Measurements from ENCODE around the gene BCR. TPM values are rescaled to one million over a fixed set of nuclear protein-coding genes. Genes with fewer than 3 reads are reported as not detected.
"Not testable (repeated sequence)": the region's sequence is repeated elsewhere in the genome, so short reads cannot be mapped to it uniquely, and the experiment has no call there.

BCR gene
- total RNA-seq, 2 donors from 2014 or later: 55.5 to 57.5 TPM

GRCh38 chr22:23309261-23309660, 129.0 kb downstream of the BCR start:
- ATAC-seq; DNase-seq; intact Hi-C loops (cut with DNase I, micrococcal nuclease): not testable (repeated sequence)

GRCh38 chr22:23310443-23311097, 130.3 kb downstream of the BCR start:
- ATAC-seq: not testable (repeated sequence)

GRCh38 chr22:23311635-23312420, 131.5 kb downstream of the BCR start:
- DNase-seq: peak in 1 of 2 donors; percentile 5
- intact Hi-C loops (cut with DNase I, micrococcal nuclease): loop anchor here in 1 of 2 donors (10.0 kb wide), 1 partner anchor 73 kb away; no protein-coding TSS in a partner anchor
- not testable (repeated sequence) for ATAC-seq

More at GRCh38 chr22:23310443-23311097, 130.3 kb downstream of the BCR start:
- DNase-seq: peak in 1 of 2 donors; percentile 2
- intact Hi-C loops (cut with DNase I, micrococcal nuclease): loop anchor here in 1 of 2 donors (10.0 kb wide), 1 partner anchor 74 kb away; no protein-coding TSS in a partner anchor

- DNase-seq: no peak
- no peak for ATAC-seq
- intact Hi-C loops (cut with DNase I, micrococcal nuclease): loop anchor here in 1 of 2 donors (10.0 kb wide), 1 partner anchor 71 kb away; no protein-coding TSS in a partner anchor
Observed at GRCh38 chr22:23313791-23314567, 133.7 kb downstream of the BCR start.

- DNase-seq (peak in 1 of 2 donors; percentile 71), ATAC-seq (peak; percentile 59)
- intact Hi-C loops (cut with DNase I, micrococcal nuclease): loop anchor here in 1 of 2 donors (10.0 kb wide), 1 partner anchor 69 kb away; no protein-coding TSS in a partner anchor
Observed at GRCh38 chr22:23315341-23315917, 135.1 kb downstream of the BCR start.

- intact Hi-C loops (cut with DNase I, micrococcal nuclease): loop anchor here in 1 of 2 donors (10.0 kb wide), 1 partner anchor 68 kb away; no protein-coding TSS in a partner anchor
- not testable (repeated sequence) for DNase-seq, ATAC-seq
Observed at GRCh38 chr22:23316596-23316995, 136.3 kb downstream of the BCR start.

- ATAC-seq, DNase-seq: not testable (repeated sequence)
- intact Hi-C loops (cut with DNase I, micrococcal nuclease): loop anchor here in 1 of 2 donors (10.0 kb wide), 1 partner anchor 66 kb away; no protein-coding TSS in a partner anchor
Observed at GRCh38 chr22:23318316-23318715, 138.0 kb downstream of the BCR start.

- intact Hi-C loops (cut with DNase I, micrococcal nuclease); ATAC-seq; DNase-seq: not testable (repeated sequence)
Observed at GRCh38 chr22:23322497-23323080, 142.3 kb downstream of the BCR start.

- ATAC-seq; intact Hi-C loops (cut with DNase I, micrococcal nuclease); DNase-seq: not testable (repeated sequence)
Observed at GRCh38 chr22:23323960-23324688, 143.8 kb downstream of the BCR start.

- no peak for DNase-seq
- intact Hi-C loops (cut with DNase I, micrococcal nuclease): no loop called here
- no peak for ATAC-seq
Observed at GRCh38 chr22:23325183-23325582, 144.9 kb downstream of the BCR start.

- not testable (repeated sequence) for ATAC-seq
Observed at GRCh38 chr22:23333822-23334221, 153.5 kb downstream of the BCR start.

GRCh38 chr22:23337672-23338071, 157.4 kb downstream of the BCR start:
- DNase-seq; intact Hi-C loops (cut with DNase I, micrococcal nuclease); ATAC-seq: not testable (repeated sequence)

More at GRCh38 chr22:23333822-23334221, 153.5 kb downstream of the BCR start:
- DNase-seq; intact Hi-C loops (cut with DNase I, micrococcal nuclease): not testable (repeated sequence)

GRCh38 chr22:23341942-23342695, 161.8 kb downstream of the BCR start:
- ATAC-seq (peak; percentile 90), DNase-seq (peak in 1 of 2 donors; percentile 18)
- intact Hi-C loops (cut with DNase I, micrococcal nuclease): loop anchor here in 1 of 2 donors (10.0 kb wide), 1 partner anchor 1333 kb away; no protein-coding TSS in a partner anchor

GRCh38 chr22:23351321-23351720, 171.0 kb downstream of the BCR start:
- intact Hi-C loops (cut with DNase I, micrococcal nuclease): no loop called here
- no peak for DNase-seq
- no peak for ATAC-seq

GRCh38 chr22:23353004-23353403, 172.7 kb downstream of the BCR start:
- intact Hi-C loops (cut with DNase I, micrococcal nuclease): no loop called here
- ATAC-seq (no peak), DNase-seq (no peak)

GRCh38 chr22:23353696-23354095, 173.4 kb downstream of the BCR start:
- no peak for DNase-seq
- ATAC-seq: no peak
- intact Hi-C loops (cut with DNase I, micrococcal nuclease): no loop called here

Measured in left colon (tissue), 2 donors.